HG02610 (cell line): ENCODE results near the gene CACNA1H.
"Not testable (repeated sequence)": the region's sequence is repeated elsewhere in the genome, so short reads cannot be mapped to it uniquely, and the experiment has no call there.

ENCODE experiments used
- ATAC-seq: cut with Tn5 transposase; IDR thresholded peaks from one replicate; pipeline ENCODE4 v1.9.1; 2021; ENCODE audit warnings: mild to moderate bottlenecking, moderate library complexity; ENCODE audit not compliant: unreplicated experiment

Gene CACNA1H

DNA sequence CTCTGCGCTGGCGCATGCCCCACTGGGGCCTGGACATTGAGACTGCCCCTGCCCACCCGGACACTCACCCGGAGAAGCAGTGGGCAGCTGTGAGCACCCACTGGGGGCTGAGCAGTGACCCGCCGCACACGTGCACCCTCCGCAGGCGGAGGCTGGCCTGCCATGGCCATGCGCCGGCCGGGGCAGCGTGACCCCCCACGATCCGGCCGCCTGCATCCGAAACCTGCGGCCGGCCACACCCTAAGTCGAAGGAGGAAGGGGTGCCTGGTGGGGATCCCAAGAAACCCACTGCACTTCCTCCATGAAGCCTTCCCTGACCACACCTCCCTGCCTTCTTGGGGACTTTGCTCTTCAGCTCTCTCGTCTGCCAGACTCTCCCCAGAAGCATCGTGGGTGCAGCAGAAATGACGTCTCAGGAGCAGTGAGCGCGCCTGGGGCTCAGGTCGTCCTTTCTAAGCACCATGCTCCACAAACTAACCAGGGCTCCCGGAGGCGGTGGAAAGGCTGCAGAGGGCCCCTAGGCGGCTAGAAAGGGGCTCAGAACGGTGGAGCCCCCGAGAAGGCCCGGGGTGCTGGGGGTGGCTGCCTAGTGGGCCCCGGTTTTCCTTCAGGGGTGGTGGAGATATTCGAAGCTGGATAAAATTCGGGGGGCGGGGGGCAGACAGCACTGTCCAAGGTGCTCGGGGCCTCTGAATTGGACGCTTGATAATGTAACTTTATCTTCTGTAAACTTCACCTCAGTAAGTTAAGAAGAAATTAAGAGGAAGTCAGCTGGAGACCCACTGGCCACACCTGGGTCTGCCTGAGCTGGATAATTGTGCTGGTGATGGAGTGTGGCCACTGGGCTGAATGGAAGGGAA lies 70.7 kb downstream of the CACNA1H start:
- ATAC-seq: no peak

DNA sequence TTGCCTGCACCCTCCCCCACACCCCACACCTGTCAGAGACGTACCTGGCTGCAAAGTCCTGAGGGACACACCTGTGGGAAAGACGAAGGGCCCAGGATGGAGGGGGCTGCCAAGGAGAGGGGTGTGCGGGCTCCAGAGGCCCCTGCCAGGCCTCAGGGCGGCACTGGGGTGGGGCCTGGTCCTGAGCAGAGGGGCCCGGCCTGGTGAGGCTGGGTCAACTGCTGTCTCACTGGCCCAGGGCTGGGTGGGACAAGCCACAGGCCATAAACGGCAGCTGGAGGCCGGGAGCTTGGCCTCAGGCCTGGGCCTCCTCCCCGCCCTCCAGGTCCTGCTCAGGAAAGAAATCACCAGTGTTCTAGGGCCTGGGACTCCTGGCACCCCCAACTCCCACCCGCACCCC lies 71.7 kb downstream of the CACNA1H start:
- ATAC-seq: no peak

DNA sequence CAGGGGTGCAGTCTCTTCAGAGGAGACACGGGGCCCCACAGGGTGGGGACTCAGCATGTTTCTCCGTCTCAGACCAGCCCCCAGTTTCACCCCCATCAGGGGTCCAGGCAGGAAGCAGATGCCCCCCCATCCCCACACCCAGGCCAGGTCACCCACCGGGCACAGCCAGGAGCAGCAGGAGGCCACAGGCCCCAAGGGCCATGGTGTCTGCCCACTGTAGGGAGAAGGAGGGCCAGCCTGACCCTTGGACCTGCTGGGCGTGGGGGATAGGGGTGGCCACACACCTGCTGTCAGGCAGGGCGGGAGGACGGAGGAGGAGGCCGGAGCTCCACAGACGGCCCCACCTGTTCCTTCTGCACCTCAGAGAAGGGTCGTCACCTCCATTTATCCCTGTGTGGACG lies 72.1 kb downstream of the CACNA1H start, which contains the start of gene TPSG1:
Gene TPSG1, minus strand, starts transcription at position 218 of the 401 bp plus-strand sequence. Its CDS starts 16 bp downstream, at position 202.
- no peak for ATAC-seq

DNA sequence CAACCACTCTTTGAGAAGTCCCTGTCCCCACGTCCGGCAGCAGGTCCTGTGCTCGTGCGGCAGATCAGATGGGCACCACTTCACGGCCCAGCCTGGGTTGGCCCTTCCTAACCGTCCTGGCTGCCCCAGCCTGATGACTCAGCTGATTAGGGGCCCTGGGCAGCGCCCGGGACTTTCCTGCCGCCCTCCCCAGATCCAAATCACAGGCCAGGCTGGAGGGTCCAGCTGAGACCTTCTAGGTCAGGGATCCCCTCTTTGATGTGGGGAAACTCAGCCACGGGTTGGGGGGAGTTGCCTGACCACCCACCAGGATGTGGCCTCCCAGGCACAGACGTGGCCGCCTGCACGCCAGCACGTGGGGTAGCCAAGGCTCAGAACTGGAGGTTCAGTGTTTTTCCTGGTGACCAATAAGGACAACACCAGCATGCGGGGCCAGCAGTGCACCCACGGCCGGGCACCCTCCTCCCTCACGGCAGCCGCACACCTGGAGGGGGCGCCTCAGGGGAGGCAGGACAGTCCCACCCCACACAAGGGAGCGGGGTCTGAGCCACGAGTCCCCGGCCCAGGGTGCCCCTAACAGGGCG lies 72.9 kb downstream of the CACNA1H start:
- not testable (repeated sequence) for ATAC-seq

DNA sequence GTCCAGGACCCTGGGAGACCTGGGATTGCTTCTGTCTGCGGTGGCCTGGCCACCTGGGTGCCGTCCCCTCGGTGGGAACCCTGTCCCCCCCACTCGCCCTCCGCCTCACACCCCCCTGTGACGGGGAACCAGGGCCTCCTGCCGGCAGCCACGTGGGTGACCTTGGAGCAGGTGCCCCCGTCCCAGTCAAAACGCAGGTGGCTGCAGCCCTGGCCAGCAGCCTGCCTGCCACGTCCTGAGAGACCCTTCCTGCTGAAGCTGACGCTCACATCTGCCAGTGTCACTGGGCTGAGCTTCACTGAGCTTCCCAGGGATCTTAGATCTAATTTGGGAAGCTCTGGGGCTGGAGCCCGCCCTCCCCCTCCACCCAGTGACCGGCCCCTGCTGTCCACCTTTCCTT lies 73.8 kb downstream of the CACNA1H start:
- ATAC-seq: not testable (repeated sequence)

DNA sequence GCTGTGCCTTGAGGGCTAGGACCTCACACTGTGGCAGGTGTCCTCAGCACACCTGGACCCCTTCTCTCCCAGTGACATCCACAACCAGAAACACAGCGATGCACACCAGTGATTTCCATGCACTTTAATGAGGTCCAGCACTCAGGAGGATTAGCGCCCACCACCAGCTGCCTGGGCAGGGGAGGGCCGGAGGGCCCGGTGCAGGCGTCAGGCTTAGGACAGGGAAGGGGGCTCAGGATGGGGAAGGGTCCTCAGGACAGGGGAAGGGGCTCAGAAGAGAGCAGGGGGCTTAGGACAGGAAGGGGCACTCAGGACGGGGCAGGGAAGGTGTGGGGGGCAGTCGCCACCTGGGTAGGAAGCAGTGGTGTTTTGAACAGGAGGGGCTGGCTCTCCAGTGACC lies 75.3 kb downstream of the CACNA1H start:
- ATAC-seq: not testable (repeated sequence)

DNA sequence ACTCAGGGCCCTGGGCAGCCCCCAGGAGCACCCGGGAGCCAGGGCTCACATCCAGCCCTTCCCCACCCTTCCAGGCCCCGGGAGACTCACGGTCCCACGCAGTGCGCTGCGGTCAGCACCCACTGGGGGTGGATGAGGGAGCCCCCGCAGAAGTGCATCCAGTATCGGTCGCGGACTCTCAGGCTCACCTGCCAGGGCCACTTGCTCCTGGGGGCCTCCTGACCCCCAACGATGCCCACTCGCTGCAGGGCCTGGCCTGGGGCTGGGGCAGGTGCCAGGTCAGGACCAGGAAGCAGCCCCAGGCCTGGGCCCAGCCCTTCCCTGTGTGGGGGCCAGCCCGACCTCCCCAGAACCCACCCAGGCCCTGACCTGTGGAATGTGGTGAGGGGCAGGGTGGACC lies 76.6 kb downstream of the CACNA1H start:
- ATAC-seq: not testable (repeated sequence)

DNA sequence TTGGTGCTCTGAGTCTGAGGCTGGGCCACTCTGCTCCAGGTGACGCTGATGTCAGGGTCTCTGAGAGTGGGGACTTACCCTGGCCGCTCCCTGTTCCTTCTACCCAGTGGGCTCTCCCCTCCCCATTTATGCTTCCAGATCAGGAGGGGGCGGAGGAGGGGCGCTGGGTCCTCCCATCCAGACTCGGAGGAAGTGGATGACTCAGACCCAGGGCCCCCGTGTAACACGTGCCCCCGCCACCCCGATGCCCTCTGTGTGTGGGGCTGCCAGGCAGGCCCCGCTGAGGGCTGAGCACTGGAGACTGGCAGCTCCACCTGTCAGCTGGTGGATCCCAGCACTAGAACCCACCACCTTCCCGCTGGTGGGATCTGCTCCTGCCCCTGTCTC lies 77.2 kb downstream of the CACNA1H start, which contains the start of gene TPSB2:
Gene TPSB2, minus strand, starts transcription at position 101 of the 387 bp plus-strand sequence. CDS start 233 bp downstream, outside the sequence.
- ATAC-seq: not testable (repeated sequence)

DNA sequence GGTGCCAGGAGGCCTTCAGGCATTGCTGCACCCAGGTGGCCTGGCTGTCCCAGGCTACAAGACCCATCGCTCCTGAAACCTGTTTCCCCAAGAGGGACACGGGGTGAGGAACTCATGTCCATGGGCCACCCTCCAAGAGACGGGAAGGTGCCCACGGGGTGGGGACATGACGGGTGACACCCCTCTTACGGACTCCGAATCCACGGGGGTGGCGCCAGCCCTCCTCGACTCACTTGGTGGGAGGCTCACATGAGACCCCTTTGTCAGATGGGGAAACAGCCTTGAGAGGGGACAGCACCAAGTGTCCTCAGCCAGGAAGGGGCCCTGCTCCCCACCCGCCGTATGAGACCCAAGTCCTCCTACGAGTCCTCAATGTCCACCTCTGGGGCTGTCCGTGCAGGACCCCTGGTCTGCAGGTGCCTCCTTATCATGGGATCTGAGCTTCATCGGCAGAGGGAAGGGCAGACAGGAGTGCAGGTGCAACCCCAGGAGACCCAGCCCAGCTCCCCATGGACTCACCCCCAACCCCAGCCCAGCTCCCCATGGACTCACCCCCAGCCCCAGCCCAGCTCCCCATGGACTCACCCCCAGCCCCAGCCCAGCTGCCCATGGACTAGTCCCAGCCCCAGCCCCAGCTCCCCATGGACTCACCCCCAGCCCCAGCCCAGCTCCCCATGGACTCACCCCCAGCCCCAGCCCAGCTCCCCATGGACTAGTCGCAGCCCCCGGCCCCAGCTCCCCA lies 77.7 kb downstream of the CACNA1H start:
- not testable (repeated sequence) for ATAC-seq

DNA sequence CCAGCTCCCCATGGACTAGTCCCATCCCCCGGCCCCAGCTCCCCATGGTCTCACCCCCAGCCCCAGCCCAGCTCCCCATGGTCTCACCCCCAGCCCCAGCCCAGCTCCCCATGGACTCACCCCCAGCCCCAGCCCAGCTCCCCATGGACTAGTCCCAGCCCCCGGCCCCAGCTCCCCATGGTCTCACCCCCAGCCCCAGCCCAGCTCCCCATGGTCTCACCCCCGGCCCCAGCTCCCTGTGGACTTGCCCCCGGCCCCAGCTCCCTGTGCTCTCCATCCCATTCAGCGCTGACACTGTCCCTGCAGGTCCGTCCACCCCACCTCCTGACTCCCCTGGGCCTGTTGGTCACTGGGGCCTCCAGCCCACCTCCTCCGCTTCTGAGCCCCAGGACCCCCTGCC lies 78.4 kb downstream of the CACNA1H start:
- ATAC-seq: not testable (repeated sequence)

DNA sequence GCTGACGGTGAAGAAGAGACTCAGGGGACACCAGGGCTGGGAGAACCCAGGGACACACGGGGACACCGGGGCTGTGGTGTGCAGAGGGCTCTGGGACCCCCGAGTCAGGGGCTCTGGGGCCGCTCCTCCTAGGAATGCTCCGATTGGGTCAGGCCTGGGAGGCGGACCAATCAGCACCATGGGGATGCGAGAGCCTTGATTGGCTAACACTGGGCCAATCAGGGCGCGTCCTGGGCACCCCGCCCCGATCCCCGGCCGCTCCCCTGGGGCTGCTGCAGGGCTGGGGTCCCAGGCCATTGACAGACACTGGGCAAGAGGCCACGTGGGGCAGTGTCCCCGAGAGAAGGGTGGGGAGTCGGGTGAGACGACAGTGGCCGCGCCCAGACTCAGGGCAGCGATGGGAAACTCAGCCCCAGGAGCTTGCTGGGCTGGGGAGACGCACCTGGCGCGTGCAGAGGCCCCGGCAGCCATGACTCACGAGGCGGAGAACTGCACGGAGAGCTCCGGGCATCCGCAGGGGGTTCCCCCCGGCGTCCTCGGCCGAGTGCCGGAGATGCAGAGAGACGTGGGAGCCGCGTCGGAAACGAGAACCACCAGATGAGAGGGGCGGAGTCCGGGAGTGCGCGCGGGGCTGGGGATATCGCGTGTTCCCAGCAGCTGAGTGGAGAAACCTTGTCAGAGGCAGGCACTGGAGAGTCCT lies 79.3 kb downstream of the CACNA1H start:
- not testable (repeated sequence) for ATAC-seq

DNA sequence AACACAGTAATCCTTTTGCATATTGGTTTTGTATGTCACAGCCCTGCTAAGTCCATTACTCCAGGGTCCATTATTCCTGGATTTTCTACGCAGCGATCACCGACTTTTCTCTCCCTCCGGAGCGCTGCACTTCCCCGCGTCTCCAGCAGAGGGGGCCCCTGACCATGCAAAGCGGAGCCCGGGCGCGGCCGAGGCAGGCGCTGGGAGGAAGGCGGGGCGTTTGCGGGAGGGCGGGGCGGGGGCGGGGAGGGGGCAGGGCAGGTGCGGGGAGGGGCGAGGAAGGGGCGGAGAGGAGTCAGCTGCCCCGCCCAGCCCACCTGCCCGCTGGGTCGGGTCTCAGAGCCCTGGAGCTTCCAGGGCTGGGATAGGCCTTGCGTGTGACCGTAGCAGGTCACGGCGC lies 83.8 kb downstream of the CACNA1H start:
- ATAC-seq: not testable (repeated sequence)

DNA sequence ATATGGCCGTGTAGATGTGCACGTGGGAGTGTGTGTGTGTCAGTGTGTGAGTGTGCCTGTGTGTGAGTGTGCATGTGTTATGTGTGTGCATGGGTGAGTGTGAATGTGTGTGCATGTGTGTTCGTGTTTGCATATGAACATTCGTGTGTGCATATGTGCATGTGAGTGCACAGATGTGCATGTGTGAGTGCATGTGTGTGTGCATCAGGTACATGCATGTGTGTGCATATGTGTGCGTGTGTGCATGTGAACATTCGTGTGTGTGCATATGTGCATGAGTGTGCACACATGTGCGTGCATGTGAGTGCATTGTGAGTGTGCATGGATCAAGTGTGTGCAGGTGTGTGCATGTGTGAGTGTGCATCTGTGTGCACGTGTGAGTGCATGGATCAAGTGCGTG lies 85.1 kb downstream of the CACNA1H start:
- no peak for ATAC-seq

DNA sequence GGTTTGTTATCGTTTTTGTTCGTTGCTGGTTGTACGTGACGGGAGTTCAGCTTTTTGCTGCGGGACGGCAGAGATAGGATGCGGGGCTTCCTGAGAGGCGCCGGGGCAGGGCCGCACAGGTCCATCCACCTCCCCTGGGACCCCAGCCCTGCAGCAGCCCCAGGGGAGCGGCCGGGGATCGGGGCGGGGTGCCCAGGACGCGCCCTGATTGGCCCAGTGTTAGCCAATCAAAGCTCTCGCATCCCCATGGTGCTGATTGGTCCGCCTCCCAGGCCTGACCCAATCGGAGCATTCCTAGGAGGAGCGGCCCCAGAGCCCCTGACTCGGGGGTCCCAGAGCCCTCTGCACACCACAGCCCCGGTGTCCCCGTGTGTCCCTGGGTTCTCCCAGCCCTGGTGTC lies 86.0 kb downstream of the CACNA1H start:
- not testable (repeated sequence) for ATAC-seq

DNA sequence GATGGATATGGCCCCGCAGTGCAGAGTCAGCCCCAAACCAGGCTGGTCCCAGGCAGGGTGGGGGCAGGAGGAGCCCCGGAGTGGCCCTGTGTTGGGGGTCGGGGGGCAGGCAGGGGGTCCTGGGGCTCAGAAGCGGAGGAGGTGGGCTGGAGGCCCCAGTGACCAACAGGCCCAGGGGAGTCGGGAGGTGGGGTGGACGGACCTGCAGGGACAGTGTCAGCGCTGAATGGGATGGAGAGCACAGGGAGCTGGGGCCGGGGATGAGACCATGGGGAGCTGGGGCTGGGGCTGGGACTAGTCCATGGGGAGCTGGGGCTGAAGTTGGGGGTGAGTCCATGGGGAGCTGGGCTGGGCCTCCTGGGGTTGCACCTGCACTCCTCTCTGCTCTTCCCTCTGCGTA lies 86.7 kb downstream of the CACNA1H start:
- not testable (repeated sequence) for ATAC-seq

DNA sequence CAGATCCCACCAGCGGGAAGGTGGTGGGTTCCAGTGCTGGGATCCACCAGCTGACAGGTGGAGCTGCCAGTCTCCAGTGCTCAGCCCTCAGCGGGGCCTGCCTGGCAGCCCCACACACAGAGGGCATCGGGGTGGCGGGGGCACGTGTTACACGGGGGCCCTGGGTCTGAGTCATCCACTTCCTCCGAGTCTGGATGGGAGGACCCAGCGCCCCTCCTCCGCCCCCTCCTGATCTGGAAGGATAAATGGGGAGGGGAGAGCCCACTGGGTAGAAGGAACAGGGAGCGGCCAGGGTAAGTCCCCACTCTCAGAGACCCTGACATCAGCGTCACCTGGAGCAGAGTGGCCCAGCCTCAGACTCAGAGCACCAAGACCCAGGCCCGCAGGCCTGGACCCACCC lies 87.5 kb downstream of the CACNA1H start, which contains the start of gene TPSAB1:
Gene TPSAB1, plus strand, starts transcription at position 270 of the 400 bp plus-strand sequence. CDS start 234 bp downstream, outside the sequence.
- not testable (repeated sequence) for ATAC-seq

DNA sequence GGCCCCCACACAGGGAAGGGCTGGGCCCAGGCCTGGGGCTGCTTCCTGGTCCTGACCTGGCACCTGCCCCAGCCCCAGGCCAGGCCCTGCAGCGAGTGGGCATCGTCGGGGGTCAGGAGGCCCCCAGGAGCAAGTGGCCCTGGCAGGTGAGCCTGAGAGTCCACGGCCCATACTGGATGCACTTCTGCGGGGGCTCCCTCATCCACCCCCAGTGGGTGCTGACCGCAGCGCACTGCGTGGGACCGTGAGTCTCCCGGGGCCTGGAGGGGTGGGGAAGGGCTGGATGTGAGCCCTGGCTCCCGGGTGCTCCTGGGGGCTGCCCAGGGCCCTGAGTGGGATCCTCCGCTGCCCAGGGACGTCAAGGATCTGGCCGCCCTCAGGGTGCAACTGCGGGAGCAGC lies 88.2 kb downstream of the CACNA1H start:
- not testable (repeated sequence) for ATAC-seq

DNA sequence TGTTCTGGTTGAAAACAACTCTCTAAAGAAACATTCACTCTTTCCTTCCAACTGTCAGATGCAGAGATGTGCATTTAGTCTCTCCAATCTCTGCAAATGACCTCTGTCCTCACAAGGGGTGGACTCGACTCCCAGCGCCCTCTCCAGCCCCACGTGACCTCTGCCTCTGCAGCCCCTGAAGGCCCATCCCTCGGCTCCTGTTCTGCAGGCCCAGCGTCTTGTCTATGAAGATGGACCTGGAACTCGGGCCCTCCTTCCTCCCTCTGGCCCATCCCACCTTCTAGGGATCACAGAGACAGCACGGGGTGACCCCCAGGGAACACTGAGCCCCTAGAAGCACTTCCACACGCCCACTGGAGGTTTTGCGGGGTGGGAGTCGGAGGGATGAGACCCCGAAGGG lies 90.5 kb downstream of the CACNA1H start:
- ATAC-seq: not testable (repeated sequence)

DNA sequence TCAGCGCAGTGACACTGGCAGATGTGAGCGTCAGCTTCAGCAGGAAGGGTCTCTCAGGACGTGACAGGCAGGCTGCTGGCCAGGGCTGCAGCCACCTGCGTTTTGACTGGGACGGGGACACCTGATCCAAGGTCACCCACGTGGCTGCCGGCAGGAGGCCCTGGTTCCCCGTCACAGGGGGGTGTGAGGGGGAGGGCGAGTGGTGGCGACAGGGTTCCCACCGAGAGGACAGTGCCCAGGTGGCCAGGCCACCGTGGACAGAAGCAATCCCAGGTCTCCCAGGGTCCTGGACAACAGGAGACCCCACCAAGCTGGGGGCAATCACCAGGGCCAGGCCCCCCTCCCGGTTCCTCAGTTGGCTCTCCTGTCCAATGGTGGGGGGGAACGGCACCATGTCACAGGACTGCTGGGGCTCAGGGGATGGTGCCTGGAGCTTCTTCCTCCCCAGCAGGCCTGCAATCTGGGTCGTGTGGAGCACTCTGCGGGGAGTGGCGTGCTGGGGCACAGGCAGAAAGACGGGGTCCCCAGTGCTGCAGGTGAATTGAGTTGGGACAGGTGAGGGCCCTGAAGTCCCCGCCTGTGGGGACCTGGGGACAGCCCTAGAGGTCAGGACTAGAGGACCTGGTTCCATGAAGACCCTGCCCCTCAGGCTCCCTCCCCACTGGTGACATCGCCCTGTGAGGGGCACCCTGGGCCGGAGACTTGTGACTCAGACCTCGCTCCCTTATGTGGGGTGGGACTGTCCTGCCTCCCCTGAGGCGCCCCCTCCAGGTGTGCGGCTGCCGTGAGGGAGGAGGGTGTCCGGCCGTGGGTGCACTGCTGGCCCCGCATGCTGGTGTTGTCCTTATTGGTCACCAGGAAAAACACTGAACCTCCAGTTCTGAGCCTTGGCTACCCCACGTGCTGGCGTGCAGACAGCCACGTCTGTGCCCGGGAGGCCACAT lies 91.3 kb downstream of the CACNA1H start:
- ATAC-seq: not testable (repeated sequence)
